ENCODE results near the gene BAD.

The BAD gene

DNA sequence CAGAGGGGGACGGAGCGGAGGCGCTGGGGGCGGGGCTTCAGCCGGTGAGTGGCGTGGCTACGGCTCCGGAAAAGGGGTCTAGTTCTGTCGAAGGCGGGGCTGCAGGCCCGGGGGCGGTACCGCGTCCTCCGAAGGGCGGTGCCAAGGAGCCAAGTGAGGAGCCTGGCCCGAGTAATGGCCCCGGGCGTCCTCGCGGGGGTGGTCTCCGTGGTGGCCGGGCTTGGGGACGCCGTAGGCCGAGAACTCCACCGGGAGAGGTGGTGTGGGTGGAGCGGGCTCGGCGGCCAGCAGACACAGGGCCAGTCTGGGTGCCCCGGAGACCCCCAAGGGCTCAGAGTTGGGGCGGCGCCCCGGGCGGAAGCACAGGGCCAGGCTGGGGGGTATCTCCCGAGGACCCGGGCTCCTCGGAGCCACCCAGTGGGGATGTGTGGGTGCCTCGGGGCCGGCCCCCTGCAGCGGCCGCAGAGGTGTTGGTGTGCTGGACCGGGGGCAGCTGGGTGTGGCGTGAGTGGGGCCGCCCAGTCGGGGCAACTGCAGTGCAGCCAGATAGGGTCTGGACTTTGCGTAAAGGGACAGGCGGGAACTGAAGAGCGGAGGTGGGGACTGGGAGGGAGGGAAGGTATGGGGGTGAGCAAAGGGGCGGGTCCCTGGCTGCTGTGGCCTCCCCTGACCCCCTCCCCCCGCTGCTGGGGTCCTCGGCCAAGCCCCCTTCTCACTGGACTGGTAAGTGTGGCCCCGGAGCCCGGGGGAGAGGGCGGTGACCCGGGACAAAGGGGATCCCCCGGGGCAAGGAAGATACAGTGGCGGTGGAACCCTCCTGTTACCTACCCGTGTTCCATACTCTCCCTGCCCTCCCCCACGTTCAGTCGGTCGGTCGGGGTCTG lies 42.7 kb downstream of the BAD start:
- peak; percentile 92 for FAIRE-seq

- no peak for FAIRE-seq
Measured at GRCh38 chr11:64241241-64241490, 43.3 kb downstream of the BAD start.

DNA sequence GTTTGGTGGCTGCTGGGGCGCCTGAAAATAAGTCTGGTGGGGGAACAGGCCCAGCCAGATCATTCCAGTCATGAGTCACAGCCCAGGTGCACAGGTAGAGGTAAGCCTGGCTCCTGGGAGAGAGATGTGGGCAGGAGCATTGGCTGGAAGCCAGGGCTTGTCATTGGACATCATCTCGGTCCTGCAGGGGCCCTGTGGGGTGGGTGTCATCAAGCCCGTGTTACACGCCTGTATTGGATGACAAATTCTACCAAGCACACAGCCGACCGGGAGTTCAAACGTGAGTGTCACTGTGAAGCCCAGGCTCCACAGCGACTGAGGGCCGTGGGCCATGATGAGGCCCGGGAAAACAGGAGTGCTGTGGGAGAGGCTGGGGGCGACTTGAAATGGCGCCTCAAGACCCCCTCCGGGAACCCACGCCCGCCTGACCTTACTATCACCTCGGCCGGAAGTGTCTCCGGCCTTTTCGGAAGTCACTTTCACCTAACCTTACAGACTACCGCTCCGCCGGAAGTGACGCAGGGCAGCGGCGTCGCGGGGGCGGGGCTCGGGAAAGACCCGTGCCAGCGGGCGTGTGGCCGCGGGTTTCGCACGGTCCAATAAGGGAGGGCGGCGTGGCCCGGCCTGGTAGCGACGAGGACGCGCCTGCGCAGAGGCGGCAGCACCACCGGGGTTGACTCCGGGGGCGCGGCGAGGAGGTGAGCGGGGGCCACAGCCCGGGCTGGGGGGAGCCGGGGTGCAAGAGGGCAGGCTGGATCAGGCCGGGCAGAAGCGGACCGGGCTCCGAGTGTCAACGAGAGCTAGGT lies 43.8 kb downstream of the BAD start, which contains the start of gene FKBP2:
FKBP2 (plus strand) TSS at position 661 of the 806 bp plus-strand sequence. CDS start 1,293 bp downstream, outside the sequence.
- FAIRE-seq, result peak; percentile 46

DNA sequence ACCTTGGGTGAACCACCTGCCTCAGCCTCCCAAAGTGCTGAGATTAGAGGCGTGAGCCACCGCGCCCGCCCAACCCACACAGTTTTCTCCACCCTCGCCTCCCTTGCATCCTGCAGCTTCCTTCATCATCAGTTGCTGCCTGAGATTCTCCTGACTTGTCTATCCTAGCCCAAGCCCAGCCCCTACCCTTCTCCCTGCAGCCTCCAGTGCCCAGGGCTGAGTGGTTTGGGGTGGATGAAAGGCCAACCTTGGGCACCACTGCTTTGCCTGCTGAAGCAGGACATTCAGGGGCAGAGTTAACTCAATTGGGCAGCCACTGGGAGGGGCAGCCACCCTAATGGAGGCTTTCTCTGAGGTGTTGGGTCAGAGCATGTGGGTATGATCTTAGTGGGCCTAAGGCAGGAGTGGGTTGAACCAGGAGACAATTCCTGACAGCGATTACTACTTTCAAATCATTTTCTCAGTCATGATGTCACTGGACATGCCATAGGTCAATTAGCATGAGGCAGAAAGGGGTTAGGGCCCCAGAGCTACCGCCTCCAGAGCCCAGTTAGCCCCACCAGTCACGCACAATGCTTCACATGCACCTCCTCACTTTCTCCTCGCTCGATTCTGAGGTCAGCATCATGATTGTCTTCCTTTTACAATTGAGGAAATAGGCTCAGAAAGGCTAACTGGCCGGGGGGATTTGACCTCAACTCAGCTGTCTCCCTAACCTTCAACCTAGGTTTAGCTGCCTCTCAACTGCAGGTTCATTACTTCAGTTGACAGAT lies 44.6 kb downstream of the BAD start:
- no peak for FAIRE-seq

GRCh38 chr11:64238999-64239398 lies 45.5 kb downstream of the BAD start:
- FAIRE-seq, result no peak

DNA sequence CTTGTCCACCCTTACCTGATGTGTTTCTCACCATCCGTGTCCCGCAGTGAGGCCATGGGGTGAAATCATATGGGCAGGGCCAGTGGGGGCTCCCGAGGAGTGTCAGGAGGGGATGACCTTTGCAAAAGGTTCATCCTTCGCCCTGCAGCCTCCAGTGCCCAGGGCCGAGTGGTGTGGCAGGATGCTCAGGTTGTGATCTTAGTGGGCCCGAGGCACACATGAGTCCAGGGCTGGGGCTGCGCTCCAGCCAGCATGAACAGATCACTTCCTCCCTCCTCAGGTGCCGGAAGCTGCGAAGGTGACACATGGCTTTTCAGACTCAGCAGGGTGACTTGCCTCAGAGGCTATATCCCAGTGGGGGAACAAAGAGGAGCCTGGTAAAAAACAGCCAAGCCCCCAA lies 46.4 kb downstream of the BAD start:
- FAIRE-seq, result no peak

DNA sequence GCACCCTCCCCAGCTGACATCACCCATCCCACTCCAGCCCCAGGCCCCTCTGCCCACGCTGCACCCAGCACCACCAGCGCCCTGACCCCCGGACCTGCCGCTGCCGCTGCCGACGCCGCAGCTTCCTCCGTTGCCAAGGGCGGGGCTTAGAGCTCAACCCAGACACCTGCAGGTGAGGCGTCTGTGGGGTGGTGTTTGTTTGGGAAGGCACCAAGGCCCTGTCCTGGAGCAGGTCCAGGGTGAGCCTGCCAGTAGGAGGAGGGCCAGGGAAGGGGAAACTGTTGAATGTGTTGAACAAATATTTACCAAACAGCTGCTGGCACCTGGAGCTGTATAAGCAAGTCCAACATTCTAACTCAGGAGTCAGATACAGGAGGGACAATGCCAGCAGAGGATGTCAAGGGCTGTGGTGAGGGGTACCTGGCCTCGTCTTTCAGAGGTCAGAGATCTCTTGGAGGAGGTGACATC lies 46.9 kb downstream of the BAD start:
- no peak for FAIRE-seq

DNA sequence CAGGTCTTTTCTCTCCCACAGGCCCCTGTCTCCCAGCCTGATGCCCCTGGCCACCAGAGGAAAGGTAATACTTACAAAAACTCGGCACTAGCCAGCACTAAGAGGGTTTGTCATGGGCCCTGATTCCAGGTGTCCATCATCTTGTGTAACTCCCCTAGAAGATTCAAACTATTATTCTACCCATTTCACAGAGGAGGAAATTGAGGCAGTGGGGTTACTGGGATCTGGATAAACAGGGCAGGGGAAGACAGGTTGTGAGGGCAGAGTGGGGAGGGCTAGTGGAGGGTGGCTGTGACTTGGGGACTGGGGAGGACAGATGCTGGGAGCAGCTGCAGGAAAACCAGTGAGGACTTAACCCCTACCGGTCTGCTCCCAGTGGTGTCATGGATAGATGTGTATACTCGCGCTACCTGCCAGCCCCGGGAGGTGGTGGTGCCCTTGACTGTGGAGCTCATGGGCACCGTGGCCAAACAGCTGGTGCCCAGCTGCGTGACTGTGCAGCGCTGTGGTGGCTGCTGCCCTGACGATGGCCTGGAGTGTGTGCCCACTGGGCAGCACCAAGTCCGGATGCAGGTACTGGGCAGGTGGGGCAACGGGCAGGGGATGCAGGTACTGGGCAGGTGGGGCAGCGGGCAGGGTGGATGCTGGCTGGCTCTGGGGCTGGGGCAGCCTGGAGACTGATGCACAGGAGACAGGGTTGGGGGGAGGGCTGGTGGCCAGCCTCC lies 48.9 kb downstream of the BAD start:
- FAIRE-seq, result no peak

DNA sequence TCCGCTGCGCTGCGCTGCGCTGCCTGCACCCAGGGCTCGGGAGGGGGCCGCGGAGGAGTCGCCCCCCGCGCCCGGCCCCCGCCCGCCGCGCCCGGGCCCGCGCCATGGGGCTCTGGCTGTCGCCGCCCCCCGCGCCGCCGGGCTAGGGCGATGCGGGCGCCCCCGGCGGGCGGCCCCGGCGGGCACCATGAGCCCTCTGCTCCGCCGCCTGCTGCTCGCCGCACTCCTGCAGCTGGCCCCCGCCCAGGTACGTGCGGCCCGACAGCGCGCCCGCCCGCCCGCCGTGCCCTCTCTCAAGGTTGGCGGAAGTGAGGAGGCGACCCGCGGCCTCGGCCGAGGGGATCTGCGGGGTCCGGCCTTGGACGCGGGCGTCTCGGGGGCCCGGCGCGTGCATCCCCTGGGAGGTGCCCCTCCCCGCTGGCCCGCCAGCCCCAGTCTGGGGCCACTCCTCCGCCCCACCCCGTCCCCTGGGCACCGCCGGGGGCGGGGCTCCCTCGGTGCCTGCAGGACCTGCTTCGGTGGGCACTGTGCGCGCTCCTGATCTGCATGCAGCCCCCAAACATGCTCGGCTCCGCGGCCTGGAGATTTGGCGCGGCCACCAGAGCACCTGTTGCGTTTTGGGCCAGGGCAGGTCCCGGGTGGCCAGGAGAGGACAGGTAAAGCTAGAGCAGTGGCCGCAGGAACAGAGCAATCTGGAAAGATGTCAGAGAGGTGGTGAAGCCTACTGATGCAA lies 49.7 kb downstream of the BAD start:
- no peak for FAIRE-seq

DNA sequence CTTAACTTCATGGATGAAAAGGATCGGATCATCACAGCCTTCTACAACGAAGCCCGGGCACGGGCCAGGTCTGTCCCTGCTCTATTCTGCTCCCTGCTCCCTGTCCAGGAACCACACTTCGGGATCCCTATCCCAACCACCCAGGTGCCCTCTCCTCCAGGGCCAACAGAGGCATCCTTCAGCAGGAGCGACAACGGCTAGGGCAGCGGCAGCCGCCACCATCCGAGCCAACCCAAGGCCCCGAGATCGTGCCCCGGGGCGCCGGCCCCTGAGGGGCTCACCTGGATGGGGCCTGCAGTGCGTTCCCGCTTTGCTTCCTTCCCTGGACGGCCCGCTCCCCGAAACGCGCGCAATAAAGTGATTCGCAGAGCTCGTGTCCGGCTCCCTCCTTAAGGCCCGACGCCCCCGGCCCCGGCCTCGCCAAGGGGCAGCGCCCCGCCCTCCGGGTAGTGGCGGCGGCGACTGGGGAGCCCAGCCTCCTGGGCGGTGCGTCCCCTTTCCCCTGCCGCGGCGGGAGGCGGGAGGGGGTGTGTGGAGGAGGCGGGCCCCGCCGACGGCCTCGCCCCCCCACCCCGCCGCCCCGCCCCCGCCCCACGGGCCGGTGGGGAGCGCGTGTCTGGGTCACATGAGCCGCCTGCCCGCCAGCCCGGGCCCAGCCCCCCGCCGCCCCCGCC lies 50.4 kb downstream of the BAD start, which contains the start of gene VEGFB:
VEGFB (plus strand) TSS at position 672 of the 674 bp plus-strand sequence. CDS start 250 bp downstream, outside the sequence.
- FAIRE-seq, result no peak

- FAIRE-seq, result no peak
Measured at GRCh38 chr11:64232967-64233315, 51.5 kb downstream of the BAD start.

DNA sequence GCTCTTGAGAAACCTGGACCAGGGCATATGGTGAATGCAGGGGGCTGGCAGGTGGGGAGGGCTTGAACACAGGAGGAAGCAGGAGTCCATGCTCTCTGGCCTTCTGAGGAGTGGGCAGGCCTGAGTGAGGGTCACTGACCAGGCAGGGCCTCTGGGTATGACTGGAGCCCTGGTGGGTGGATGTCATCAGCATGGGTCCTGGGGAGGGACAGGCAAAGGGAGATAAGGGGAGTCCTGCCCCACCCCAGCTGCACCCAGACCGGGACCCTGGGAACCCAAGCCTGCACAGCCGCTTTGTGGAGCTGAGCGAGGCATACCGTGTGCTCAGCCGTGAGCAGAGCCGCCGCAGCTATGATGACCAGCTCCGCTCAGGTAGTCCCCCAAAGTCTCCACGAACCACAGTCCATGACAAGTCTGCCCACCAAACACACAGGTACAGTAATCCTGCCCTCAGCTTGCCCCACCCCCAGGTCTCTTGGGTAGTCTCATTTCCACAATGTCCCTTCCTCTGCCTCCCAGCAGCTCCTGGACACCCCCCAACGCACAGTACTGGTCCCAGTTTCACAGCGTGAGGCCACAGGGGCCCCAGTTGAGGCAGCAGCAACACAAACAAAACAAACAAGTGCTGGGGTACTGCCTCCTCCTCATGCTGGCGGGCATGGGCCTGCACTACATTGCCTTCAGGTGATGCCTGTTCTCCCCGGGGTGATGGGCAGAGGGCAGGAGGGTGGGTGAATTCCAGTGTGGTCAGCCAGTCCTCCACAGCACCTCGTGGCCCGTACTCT lies 52.1 kb downstream of the BAD start:
- no peak for FAIRE-seq

DNA sequence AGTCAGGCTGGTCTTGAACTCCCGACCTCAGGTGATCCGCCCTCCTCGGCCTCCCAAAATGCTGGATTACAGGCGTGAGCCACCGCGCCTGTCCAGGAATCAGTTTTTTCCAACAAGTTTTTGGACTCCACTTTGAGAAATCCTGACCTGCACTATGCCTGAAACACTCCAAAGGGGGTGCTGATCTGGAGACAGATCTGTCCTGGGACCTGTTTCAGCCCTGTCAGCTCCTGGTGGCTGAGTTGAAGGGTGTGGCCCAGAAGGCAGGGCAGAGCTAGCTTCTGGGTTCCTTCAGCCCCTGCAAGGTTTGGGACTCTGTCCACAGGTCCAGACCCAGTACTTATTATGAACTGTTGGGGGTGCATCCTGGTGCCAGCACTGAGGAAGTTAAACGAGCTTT lies 52.9 kb downstream of the BAD start:
- FAIRE-seq, result no peak

DNA sequence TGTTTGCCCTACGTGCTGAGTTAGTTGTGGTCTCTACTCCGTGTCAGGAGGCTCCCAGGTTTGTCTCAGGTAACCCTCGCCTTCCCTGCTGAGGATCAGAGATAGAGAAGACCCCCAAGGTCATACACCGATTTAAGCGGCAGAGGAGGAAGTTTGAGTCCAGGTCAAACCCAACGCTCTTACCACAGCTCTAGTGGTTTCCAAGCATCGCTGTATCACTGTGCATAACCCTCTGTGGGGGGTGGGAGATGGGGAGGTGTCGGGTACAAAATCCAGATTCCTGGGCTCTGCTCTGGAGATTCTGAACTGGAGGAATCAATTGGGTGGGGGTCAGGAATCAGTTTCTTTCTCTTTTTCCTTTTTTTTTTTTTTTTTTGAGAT lies 53.5 kb downstream of the BAD start:
- FAIRE-seq, result no peak

- FAIRE-seq, result peak; percentile 88
Measured at GRCh38 chr11:64230171-64230984, 54.1 kb downstream of the BAD start, which contains the start of gene DNAJC4. DNAJC4 (plus strand) TSS chr11:64230548; CDS start chr11:64230855, 307 bp downstream.

- no peak for FAIRE-seq
Measured at GRCh38 chr11:64229744-64230170, 54.7 kb downstream of the BAD start.

GRCh38 chr11:64229090-64229743 lies 55.2 kb downstream of the BAD start:
- no peak for FAIRE-seq

DNA sequence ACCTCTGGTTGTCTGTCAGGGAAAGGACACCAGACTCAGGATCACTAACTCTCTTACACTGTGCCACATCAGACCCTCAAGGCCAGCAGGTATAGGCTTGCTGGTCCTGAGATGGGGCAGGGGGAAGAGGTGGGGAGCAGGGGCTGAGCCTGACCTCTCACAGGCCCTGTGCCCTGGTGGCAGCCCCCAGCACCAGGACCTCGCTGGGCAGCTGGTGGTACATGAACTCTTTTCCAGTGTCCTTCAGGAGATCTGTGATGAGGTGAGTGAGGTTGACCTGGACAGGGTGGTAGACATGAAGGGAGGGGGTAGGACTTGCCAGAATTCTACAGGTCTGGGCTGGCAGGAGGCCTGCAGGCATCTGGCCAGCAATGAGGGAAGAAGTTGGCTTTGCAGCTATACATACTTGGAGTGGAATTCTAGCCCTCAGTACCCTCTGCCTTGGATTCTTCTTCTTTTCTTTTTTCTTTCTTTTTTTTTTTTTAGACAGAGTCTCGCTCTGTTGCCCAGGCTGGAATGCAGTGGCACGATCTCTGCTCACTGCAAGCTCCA lies 57.0 kb downstream of the BAD start:
- FAIRE-seq, result no peak

All from A204.1 (cell line).